ENCODE data around the gene TEX48. TPM values are rescaled to one million over a fixed set of nuclear protein-coding genes. Genes with fewer than 3 reads are reported as not detected.

Gene TEX48
- total and polyA plus RNA-seq, 2 experiments from 2014 or later = not detected

- H3K4me1 Mint-ChIP-seq = peaks cover 7% of the 10 kb centered on the region; the same call in 2 of the 3 replicates
- TF ChIP-seq ETS1 (IDR thresholded peaks at IDR 0.05) = no peak
- TF ChIP-seq EZH2 (IDR thresholded peaks at IDR 0.05; ENCODE audit: low read depth, unreplicated experiment) = no peak
- no peak for TF ChIP-seq CTCF (conservative IDR thresholded peaks at IDR 0.05; ENCODE audit: low read depth in 2 of 2)
- TF ChIP-seq REST (IDR thresholded peaks at IDR 0.05; ENCODE audit: unreplicated experiment) = no peak
- no peak for TF ChIP-seq POLR2AphosphoS5 (IDR thresholded peaks at IDR 0.05; ENCODE audit: low read depth)
- TF ChIP-seq CREB1 (CRISPR knock-in tag; IDR thresholded peaks at IDR 0.05; ENCODE audit: low read depth) = no peak
- TF ChIP-seq JUNB (IDR thresholded peaks at IDR 0.05; ENCODE audit: unreplicated experiment) = no peak
- TF ChIP-seq EZH2phosphoT487 (IDR thresholded peaks at IDR 0.05; ENCODE audit: unreplicated experiment) = no peak
- TF ChIP-seq ZNF331 (CRISPR knock-in tag; IDR thresholded peaks at IDR 0.05; ENCODE audit: low read depth) = no peak
- no peak for TF ChIP-seq ZNF114 (CRISPR knock-in tag; IDR thresholded peaks at IDR 0.05)
- no peaks in the 10 kb centered on the region for H4K20me1 ChIP-seq (replicated peaks; ENCODE audit: insufficient read depth)
- no peaks in the 10 kb centered on the region for H3K79me2 ChIP-seq (replicated peaks; ENCODE audit: insufficient read depth)
- H3K36me3 ChIP-seq (ENCODE audit: insufficient read depth) = no peaks in the 10 kb centered on the region
- no peak overlapping the region for H3K27ac Mint-ChIP-seq
- H3K27ac ChIP-seq (ENCODE audit: low read depth) = no peak overlapping the region
- no peaks in the 10 kb centered on the region for H3K36me3 Mint-ChIP-seq (ENCODE audit: low read depth)
- H3K9me3 Mint-ChIP-seq = no peaks in the 10 kb centered on the region
- no peak overlapping the region for H2AFZ ChIP-seq
- peaks cover 7% of the 10 kb centered on the region; the same call in 1 of the 2 replicates for H3K4me1 ChIP-seq (ENCODE audit: insufficient read depth)
- no peaks in the 10 kb centered on the region for H3K27me3 ChIP-seq (ENCODE audit: insufficient read depth)
- H3K4me3 Mint-ChIP-seq = no peak overlapping the region
- ATAC-seq (no peak), DNase-seq (ENCODE audit: low spot score) (peak; percentile 11)
- H3K4me2 ChIP-seq = no peak overlapping the region
- H3K27me3 Mint-ChIP-seq (ENCODE audit: insufficient read depth, low read depth, poor library complexity) = peaks cover 3% of the 10 kb centered on the region
- no peak overlapping the region for H3K4me3 ChIP-seq
- no peaks in the 10 kb centered on the region for H3K9me2 ChIP-seq (ENCODE audit: insufficient read depth)
- H3F3A ChIP-seq (replicated peaks; ENCODE audit: low read depth) = no peaks in the 10 kb centered on the region
Measured at GRCh38 chr9:114688909-114689610, 7.1 kb upstream of the TEX48 start.
